A172 (cell line): ENCODE data around the gene TMEM175. TPM values are rescaled to one million over a fixed set of nuclear protein-coding genes. Genes with fewer than 3 reads are reported as not detected.
"Not testable (repeated sequence)": the region's sequence is repeated elsewhere in the genome, so short reads cannot be mapped to it uniquely, and the experiment has no call there.

Experiments
- DNase-seq: peaks from one replicate; pipeline ENCODE4 v3.0.0-alpha.2; 2015; ENCODE audit warnings: low spot score
- total RNA-seq: library from RNA; depleted of rRNA; stranded (reverse); fragments of >200 nt; shearing (Covaris generic); gene quantifications from 2 replicates; pipeline ENCODE4 v1.2.3, GENCODE V29; 2014

The TMEM175 gene
- total RNA-seq, 1 experiment from 2014 or later = 27.5 TPM

DNA sequence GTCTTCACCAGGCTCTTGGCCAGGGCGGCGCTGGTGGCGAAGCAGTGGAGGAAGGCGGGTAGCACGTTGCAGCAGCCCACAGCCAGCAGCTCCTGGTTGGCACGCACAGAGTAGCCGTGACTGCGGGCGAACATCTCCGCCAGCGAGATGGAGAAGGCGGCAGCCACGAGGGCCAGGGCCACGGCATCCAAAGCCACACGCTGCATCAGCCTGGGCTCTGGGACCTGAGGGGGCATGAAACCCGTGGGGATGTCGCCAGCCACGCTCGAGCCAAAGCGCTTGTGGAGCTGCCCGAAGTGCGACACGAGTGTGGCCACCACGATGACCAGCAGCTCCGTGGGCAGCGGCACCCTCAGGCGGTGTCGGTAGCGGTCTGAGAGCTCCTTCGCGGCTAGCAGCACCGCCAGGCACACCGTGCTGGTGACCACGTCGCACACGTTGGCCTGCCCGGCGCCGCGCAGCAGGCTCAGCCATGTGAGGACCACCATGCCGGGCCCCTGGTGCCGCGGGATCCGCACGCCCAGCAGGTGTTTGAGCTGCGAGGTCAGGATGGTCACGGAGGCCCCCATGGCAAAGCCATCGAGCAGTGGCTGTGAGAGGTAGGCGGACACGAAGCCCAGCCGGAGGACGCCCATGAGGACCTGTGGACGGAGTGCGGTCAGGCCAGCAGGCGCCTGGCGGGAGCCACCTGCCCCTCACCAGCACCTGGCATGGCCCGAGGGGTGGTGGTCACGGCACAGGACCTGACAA, 57.6 kb downstream of the TMEM175 start:
- no peak for DNase-seq

DNA sequence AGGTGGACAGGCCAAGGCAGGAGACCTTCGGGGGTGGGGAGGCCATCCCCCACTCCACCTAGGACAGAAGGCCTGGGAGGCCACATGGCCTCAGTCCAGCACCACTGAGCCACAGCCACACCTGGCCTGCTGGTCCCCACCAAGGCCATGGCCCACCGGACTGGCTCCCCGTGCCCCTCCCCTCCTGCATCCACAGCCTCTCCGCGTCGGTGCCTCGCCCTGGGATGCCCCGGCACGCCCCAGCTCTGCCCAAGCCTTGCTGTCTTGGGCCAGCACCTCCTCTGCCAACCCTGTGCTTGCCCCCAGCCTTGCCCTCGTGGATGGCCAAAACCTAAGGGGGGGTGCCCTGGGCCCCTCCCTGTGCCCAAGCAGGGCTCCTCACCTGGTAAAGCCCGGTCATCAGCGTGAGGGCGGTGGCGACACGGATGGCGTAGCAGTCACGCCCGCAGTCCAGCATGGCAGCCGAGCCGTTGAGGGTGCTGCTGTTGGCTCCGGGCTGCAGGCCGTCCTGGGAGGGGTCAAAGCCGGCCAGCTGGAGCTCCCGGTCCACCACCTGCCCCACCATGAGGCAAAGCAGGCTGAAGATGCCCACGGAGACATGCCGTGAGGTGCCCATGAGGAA, 58.6 kb downstream of the TMEM175 start:
- DNase-seq = no peak

DNA sequence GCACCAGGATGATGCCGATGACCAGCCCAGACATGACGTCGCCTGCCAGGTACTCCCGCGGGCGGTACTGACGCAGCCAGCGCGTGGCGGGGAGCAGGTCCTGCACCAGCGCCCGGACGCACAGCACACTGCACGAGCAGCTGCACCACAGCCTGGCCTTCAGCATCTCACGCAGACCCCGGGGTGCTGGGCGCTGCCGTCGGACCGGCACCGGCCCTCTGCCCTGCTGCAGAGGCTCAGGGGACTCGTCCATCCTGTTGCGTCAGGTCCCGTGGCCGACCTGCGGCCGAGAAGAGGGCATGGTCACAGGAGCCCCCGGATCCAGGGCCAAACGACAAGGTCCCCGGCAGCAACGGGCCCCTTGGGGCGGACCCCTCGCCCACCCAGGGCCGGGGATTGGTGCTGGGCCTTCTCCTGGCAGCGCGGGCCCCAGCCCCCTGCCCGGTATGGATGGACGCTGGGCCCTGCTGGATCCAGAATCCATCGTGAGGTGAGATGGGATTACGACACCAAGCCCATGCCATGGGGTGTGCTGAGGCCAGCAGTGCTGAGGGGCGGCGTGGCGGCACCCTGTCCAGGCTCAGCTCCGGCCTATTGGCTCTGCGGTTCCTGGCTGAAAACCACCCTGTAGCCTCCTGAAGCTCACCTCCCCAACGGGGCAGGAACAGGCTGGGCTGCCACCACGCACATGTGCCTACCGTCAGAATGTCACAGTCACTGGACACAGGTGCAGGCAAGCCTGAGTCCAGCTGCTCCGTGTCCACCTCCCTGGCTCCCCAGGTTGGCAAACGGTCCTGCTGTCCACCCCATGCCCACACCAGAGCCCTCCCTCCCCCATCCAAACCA, 59.4 kb downstream of the TMEM175 start:
- no peak for DNase-seq

DNA sequence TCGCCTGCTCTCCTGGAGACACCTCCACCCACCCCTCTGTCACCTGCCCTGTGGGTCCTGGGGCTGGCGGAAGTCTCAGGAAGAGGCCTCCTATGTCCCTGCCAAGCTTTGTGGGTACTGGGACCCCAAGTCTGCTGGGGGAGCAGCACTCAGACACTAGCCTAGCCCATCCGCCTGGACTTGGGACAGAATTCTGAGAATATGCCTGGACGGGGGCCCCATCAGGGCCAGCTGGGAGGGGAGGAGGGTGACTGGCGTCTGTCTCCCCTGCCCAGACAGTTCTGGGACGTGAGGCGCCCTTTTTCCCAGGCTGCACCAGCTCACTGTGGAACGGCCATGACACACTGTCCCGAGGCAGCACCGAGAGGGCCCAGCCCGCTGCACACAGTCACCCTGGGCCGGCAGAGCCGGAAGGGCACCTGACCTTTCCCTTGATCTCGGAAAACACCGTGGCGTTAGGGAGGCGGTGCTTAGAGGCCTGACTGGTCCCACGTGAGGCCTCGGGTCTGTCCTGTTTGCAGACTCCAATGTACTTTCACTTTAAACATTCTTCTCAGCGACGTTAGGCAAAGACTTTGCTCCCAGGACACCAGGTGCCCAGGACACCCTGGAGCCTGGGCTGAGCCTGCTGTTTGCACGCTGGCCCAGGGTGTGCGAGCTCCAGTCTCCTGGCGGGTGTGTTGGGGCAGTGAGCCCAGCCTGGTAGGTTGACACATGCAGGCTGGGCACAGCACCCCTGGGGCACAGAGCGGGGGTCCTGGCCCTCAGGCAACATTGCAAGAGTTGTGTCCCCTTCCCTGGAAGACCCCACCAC, 60.2 kb downstream of the TMEM175 start:
- peak; percentile 57 for DNase-seq

DNA sequence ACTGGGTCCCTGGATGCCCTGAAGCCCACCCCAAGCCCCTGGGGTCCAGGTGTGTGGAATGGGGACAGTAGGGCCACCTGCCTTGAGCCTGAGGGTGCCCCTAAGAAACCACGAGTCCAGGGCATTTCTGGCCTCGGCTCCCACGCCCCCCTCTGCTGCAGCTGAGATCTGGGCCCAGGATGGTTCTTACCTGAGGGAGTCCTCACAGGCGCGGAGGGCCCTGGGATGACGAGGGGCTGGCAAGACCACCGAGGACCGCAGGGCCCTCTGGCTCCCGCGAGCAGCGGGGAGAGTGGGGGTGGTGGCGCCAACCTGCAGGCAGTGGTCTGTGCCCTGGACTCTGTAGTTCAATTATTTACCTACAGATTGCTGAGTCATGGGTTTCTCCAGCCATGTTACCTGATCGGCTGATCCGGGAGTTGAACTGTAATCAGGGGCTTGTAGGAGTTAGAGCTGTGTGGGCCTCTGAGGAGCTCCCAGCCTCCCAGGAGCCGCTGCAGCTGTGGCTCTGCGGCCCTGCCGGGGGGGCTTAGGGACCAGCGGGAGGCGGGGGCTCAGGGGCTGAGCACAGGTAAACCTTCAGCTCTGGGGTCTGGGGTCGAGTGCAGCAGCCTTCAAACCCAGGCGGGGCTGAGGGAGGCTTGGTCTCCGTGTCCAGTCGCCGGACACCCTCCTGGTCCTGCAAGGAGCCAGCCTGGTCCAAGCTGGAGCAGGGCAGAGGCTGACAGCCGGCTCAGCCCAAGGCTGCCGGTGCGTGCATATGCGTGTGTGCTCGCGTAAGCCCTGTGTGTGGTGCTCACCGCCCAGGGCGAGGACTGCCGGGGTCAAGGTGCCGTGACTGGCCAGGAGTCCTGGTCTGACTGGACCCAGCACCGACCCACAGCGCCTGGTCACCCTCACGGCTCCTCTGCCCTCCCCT, 61.1 kb downstream of the TMEM175 start, which contains the start of gene SLC26A1:
TSS of gene SLC26A1 (minus strand) at position 294 of the 919 bp plus-strand sequence. CDS start 1,701 bp downstream, outside the sequence.
- no peak for DNase-seq

DNA sequence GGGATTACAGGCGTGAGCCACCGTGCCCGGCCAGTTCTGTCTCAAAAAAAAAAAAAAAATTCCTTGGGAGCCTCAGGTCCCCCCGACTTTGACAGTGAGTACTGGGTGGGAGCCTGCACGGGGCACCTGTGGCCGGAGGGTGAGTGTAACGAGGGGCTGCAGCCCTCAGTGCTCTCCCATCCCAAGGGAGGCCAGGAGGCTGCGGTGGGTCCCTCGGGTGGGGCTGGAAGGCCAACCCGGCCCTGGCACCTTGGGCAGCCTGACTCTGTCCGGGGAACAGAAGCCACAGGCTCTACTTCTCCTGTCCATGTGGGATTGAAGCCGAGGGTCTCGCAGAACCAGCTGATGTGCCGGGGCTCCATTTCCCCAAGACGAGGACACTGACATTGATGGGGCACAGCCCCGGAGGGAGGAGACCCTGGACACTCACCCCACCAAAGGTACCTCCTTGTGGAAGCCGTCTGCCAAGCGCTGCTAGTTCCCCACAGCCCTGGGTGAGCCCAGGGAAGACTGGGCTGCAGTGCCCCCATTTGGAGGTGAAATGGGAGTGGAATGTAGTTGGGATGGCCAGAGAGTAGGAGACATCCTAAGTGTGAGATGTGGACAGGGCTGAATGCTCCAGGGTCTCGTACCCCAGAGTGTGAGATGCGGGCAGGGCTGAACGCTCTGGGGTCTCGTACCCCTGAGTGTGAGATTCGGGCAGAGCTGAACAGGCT, 63.2 kb downstream of the TMEM175 start:
- DNase-seq = no peak

DNA sequence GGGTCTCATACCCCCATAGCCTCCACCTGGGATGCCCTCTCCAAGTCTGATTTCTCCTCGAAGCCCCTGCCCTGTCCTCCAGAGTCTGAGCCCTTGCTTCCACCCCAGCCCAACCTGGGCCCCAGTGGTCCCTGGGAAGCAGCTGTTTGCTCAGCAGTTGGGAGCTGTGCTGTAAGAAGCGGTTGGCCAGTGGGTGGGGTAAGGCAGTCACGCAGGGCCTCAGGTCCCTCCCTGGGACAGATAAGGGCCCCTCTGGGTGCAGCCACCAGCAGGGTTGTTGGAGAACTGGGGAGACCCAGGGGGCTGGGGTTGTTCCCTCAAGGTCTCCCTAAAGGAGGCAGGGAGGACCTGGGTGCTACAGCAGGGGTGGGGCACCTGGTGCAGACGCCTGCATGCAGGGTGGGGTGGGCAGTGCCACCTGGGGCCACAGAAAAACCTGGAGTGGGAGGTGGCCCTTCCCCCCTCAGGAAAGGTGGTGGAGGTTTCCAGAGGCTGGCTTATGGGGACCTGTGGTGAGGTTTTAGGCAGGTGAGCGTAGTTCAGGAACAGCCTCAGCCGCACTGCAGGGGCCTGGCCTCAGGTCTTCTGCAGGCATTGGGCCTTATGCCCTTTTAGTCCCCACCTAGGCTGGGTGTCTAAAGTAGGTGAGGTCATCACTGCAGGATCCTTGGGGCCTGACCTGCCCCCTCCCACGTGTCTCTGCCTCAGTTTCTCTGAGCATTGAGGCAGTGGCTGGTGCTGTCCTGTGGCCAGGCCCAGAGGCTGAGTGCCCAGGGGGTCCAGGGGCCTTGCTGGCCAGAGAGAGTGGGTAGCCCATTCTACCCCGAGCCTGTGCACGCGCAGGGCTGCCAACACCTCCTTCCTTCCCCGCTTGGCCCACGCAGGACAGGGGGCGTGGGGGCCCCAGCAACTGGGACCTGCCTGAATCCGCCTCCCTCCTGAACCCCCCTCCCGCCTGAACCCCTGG, 64.1 kb downstream of the TMEM175 start:
- no peak for DNase-seq

DNA sequence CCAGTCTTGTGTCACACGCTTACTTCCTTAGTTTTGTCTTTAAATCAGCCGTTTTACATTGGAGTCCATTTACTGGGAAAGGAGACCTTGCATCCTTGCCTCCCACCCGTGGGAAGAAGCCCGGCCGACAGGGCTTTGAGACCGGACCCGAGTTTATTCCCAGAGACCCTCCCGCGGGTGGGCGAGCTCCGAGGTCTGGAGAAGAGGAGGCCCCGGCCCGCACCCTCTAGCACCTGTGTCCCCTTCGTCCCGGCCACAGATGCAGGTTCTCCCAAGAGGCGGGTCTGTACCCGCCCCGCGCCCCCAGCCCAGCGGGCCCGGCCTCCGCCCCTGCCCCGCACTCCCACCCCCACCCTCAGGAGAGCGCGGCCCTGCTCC, 64.7 kb downstream of the TMEM175 start:
- no peak for DNase-seq

DNA sequence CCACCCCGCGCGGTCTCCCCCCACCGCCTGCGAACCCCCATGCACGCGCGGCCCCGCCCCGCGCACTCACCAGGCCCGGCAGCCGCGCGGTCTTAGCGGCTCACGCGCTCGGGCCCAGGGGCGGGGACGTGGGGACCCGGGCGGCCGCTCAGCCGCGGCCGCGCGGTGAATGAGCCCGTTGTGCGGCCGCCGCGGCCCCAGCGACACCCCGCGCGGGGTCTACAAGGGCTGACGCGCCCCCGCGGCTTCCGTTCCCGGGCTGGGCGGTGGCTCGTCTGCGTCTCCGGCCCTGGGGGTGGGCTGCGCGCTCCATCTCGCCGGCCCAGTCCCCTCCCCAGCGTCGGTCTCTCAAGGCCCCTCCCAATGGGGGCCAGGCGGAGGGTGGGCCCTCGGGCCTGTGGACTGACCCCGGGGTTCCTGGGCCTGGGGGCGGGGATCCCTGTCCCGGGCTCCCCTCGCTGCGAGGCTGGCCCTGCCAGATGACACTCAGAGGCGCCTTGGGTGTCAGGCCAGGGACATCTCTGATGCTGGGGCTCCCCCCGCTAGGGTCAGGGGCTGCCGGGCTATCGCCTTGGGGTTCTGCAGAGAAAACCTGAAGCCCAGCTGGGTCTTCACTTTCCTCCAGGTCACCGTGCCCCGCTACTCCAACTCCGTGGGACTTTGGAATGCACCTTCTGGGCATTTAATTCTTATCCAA, 65.3 kb downstream of the TMEM175 start:
- no peak for DNase-seq

DNA sequence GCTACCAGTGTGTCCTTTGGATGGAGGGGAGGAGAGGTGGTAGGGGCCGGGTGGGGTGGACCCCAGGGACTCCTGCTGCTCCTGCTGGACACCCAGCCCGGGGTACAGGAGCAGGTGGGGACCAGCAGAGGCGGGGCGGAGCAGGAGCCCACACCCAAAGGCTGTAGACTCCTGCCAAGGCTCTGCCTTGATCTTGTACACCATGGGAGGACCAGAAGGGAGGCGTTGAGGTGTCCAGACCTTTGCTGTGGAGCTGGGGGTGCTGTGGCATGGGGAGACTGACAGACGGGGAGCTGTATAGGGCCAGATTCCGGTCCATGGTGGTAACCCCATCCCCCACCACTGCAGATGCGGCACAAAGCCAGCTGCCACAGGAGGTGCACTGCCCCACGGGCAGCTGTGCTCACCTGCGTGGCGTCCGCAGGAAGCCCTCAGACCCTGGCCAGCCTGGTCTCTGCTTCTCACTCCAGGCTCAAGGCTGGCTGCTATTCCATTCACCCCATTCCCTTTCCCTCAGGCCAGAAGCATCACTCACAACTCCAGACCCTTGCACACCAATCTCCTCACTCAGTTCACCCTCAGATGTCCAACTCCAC, 65.9 kb downstream of the TMEM175 start:
- no peak for DNase-seq

DNA sequence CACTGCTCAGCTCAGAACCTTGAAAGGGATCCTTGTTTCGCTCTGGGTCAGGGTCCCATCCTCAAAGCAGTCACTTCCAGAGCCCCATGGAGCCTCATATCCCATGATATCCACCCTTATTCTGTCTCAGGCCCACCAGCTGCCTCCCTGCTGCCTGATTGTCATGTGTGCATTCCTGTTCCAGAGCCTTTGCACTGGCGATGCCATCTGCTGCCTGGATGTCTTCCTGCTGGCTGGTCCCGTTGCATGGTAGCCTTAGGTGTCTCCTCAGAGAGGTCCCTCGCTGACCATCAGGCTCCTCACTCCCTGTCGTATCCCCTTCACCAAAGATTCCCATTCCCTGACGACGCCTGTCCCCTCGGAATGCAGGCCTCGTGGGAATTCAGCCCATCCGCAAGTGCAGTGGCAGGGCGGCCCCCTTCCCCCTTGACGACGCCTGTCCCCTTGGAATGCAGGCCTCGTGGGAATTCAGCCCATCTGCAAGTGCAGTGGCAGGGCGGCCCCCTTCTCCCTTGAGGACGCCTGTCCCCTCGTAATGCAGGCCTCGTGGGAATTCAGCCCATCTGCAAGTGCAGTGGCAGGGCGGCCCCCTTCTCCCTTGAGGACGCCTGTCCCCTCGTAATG, 67.1 kb downstream of the TMEM175 start:
- not testable (repeated sequence) for DNase-seq

DNA sequence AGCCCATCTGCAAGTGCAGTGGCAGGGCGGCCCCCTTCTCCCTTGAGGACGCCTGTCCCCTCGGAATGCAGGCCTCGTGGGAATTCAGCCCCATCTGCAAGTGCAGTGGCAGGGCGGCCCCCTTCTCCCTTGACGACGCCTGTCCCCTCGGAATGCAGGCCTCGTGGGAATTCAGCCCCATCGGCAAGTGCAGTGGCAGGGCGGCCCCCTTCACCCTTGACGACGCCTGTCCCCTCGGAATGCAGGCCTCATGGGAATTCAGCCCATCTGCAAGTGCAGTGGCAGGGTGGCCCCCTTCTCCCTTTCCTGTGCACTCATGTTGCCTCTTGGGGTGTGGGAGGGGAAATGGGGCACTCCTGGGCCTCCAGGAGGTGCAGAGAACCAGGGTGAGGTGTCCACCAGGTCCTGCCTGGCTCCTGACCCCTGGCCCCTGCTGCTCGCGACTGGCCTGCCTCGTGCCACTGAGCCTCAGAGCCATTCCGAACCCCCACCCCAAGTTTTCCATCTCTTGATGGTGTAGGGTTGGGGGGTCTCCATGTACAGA, 67.7 kb downstream of the TMEM175 start:
- DNase-seq = no peak

DNA sequence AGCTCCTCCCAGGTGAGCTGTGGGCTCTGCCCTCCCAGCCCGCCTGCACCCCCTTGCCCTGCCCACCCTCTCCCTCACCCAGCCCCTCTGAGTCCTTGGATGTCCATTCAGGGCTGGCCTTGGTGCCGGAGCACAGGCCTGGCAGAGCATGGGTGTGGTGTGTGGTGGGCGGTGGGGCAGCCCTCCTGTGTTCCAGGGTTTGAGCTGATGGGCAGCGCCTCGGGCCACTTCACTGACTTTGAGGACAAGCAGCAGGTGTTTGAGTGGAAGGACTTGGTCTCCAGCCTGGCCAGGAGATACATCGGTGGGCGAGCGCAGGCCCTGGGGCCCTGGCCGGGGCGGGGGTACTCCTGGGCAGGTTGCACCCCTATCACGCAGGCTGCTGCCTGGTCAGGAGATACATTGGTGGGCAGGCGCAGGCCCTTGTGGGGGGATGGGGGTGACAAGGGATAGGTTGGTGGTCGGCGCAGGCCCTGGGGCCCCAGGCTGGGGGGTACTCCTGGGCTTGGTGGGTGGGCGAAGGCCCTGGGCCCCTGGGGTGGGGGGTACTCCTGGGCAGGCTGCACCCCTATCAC, 68.5 kb downstream of the TMEM175 start:
- DNase-seq = no peak

DNA sequence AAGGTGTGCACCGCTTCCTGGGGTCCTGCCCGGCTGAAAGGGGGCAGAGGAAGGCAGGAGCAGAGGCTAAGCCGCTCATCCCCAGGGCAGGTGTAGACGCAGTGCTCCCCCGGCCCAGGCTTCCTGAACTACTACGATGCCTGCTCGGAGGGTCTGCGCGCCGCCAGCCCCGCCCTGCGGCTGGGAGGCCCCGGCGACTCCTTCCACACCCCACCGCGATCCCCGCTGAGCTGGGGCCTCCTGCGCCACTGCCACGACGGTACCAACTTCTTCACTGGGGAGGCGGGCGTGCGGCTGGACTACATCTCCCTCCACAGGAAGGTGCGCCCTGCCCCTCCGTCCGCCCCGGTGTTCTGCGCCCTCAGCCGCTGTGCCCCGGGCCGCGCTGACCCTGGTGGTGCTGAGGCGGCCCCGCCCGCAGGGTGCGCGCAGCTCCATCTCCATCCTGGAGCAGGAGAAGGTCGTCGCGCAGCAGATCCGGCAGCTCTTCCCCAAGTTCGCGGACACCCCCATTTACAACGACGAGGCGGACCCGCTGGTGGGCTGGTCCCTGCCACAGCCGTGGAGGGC, 69.4 kb downstream of the TMEM175 start:
- DNase-seq = no peak

DNA sequence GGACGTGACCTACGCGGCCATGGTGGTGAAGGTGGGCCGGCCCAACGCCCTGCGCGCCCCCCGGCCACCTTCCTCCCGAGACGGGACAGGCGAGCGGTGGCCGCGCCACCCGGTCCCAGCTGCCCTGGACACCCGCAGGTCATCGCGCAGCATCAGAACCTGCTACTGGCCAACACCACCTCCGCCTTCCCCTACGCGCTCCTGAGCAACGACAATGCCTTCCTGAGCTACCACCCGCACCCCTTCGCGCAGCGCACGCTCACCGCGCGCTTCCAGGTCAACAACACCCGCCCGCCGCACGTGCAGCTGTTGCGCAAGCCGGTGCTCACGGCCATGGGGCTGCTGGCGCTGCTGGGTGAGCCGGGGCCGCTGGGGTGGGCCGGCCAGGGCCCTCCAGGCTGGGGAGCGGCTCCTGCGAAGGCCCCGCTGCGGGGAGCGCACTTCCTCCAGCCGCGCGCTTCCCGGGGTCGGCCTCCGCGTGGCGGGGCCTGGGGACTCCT, 69.9 kb downstream of the TMEM175 start:
- DNase-seq = no peak
